NB4 (cell line): ENCODE measurements around the gene UVRAG.

Source experiments
- DNase-seq: peaks from one replicate; pipeline ENCODE4 v3.0.0; 2010; ENCODE audit warnings: low read depth
- H3K4me3 ChIP-seq: one replicate; pipeline ENCODE4 v1.5.1; 2011; ENCODE audit warnings: mild to moderate bottlenecking, low read depth, low read length, moderate library complexity
- CTCF ChIP-seq: IDR thresholded peaks from one replicate; pipeline ENCODE4 v1.5.1; 2012; ENCODE audit warnings: low read depth, low read length
- MAX ChIP-seq: IDR thresholded peaks from 2 replicates; pipeline ENCODE4 v1.6.1; 2011; ENCODE audit warnings: low read depth, low read length
- MYC ChIP-seq: IDR thresholded peaks from 2 replicates; pipeline ENCODE4 v1.6.1; 2011; ENCODE audit warnings: low read depth, low read length
- POLR2A ChIP-seq: IDR thresholded peaks from 2 replicates; pipeline ENCODE4 v1.6.1; 2011; ENCODE audit warnings: mild to moderate bottlenecking; ENCODE audit not compliant: insufficient read length; ENCODE audit errors: extremely low read depth

UVRAG gene

GRCh38 chr11:76105637-76106036, 290.6 kb downstream of the UVRAG start:
- no peak for TF ChIP-seq MYC
- no peak for TF ChIP-seq CTCF
- TF ChIP-seq POLR2A: no peak
- TF ChIP-seq MAX: no peak
- no peak for DNase-seq
- H3K4me3 ChIP-seq: no peak overlapping the region

GRCh38 chr11:76107971-76108370, 293.0 kb downstream of the UVRAG start:
- no peak for TF ChIP-seq POLR2A
- no peak for TF ChIP-seq MYC
- no peak for TF ChIP-seq MAX
- TF ChIP-seq CTCF: no peak
- no peak for DNase-seq
- no peak overlapping the region for H3K4me3 ChIP-seq

GRCh38 chr11:76114238-76114637, 299.2 kb downstream of the UVRAG start:
- DNase-seq: peak; percentile 35
- TF ChIP-seq MAX: peak; percentile 23; the same call in 1 of the 2 replicates
- TF ChIP-seq MYC: no peak
- H3K4me3 ChIP-seq: no peak overlapping the region

- H3K4me3 ChIP-seq: no peak overlapping the region
- TF ChIP-seq POLR2A (no peak), CTCF (no peak), MAX (no peak), MYC (no peak)
- no peak for DNase-seq
These were observed 300.5 kb downstream of the UVRAG start for GRCh38 chr11:76115555-76115954.

GRCh38 chr11:76119032-76119431, 304.0 kb downstream of the UVRAG start:
- no peak for TF ChIP-seq MAX
- TF ChIP-seq MYC: no peak
- no peak for TF ChIP-seq POLR2A
- TF ChIP-seq CTCF: no peak
- H3K4me3 ChIP-seq: no peak overlapping the region
- DNase-seq: no peak

GRCh38 chr11:76119779-76120178, 304.8 kb downstream of the UVRAG start:
- no peak for TF ChIP-seq MYC
- TF ChIP-seq MAX: no peak
- no peak for TF ChIP-seq POLR2A
- TF ChIP-seq CTCF: no peak
- no peak for DNase-seq
- no peak overlapping the region for H3K4me3 ChIP-seq
